ENCODE results near the gene PIANP.

Gene PIANP

GRCh38 chr12:6694701-6695100, 5.9 kb downstream of the PIANP start:
- Histone ChIP-seq H3K27ac (replicated peaks) (no peak overlapping the region), H3K27me3 (ENCODE audit: insufficient read depth, poor library complexity, severe bottlenecking) (peaks cover 6% of the 10 kb centered on the region), H3K4me3 (replicated peaks; ENCODE audit: insufficient read depth, low read length) (no peak overlapping the region)
- TF ChIP-seq CTCF (IDR thresholded peaks at IDR 0.05; ENCODE audit: insufficient read depth, low read length), result no peak
- TF ChIP-seq SPI1 (IDR thresholded peaks at IDR 0.05; ENCODE audit: borderline replicate concordance, low read depth), result no peak
- TF ChIP-seq, protein P1, sequence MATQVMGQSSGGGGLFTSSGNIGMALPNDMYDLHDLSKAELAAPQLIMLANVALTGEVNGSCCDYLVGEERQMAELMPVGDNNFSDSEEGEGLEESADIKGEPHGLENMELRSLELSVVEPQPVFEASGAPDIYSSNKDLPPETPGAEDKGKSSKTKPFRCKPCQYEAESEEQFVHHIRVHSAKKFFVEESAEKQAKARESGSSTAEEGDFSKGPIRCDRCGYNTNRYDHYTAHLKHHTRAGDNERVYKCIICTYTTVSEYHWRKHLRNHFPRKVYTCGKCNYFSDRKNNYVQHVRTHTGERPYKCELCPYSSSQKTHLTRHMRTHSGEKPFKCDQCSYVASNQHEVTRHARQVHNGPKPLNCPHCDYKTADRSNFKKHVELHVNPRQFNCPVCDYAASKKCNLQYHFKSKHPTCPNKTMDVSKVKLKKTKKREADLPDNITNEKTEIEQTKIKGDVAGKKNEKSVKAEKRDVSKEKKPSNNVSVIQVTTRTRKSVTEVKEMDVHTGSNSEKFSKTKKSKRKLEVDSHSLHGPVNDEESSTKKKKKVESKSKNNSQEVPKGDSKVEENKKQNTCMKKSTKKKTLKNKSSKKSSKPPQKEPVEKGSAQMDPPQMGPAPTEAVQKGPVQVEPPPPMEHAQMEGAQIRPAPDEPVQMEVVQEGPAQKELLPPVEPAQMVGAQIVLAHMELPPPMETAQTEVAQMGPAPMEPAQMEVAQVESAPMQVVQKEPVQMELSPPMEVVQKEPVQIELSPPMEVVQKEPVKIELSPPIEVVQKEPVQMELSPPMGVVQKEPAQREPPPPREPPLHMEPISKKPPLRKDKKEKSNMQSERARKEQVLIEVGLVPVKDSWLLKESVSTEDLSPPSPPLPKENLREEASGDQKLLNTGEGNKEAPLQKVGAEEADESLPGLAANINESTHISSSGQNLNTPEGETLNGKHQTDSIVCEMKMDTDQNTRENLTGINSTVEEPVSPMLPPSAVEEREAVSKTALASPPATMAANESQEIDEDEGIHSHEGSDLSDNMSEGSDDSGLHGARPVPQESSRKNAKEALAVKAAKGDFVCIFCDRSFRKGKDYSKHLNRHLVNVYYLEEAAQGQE (IDR thresholded peaks at IDR 0.05; ENCODE audit: insufficient replicate concordance, low read depth), result no peak
- TF ChIP-seq GABPA (IDR thresholded peaks at IDR 0.05; ENCODE audit: low read depth), result no peak
- no peak for TF ChIP-seq POLR2AphosphoS5 (IDR thresholded peaks at IDR 0.05; ENCODE audit: low read depth)
- DNase-seq (ENCODE audit: low read depth in 1 of 2, low spot score in 1 of 2), result no peak

GRCh38 chr12:6693832-6694355, 6.7 kb downstream of the PIANP start:
- no peaks in the 10 kb centered on the region for H3K27me3 ChIP-seq (ENCODE audit: insufficient read depth, poor library complexity, severe bottlenecking)
- no peak for TF ChIP-seq GABPA (IDR thresholded peaks at IDR 0.05; ENCODE audit: low read depth)
- TF ChIP-seq SPI1 (IDR thresholded peaks at IDR 0.05; ENCODE audit: borderline replicate concordance, low read depth), result no peak
- TF ChIP-seq POLR2AphosphoS5 (IDR thresholded peaks at IDR 0.05; ENCODE audit: low read depth), result no peak
- TF ChIP-seq, protein P1 (IDR thresholded peaks at IDR 0.05; ENCODE audit: insufficient replicate concordance, low read depth), result no peak
- TF ChIP-seq CTCF (IDR thresholded peaks at IDR 0.05; ENCODE audit: insufficient read depth, low read length), result no peak
- DNase-seq (ENCODE audit: low read depth in 1 of 2, low spot score in 1 of 2), result no peak
- H3K4me3 ChIP-seq (replicated peaks; ENCODE audit: insufficient read depth, low read length), result no peak overlapping the region
- H3K27ac ChIP-seq (replicated peaks), result no peak overlapping the region

- no peaks in the 10 kb centered on the region for H3K27me3 ChIP-seq (ENCODE audit: insufficient read depth, poor library complexity, severe bottlenecking)
- TF ChIP-seq CTCF (IDR thresholded peaks at IDR 0.05; ENCODE audit: insufficient read depth, low read length), result no peak
- TF ChIP-seq GABPA (IDR thresholded peaks at IDR 0.05; ENCODE audit: low read depth), result no peak
- TF ChIP-seq SPI1 (IDR thresholded peaks at IDR 0.05; ENCODE audit: borderline replicate concordance, low read depth), result no peak
- no peak for DNase-seq (ENCODE audit: low read depth in 1 of 2, low spot score in 1 of 2)
- no peak overlapping the region for H3K27ac ChIP-seq (replicated peaks)
- no peak overlapping the region for H3K4me3 ChIP-seq (replicated peaks; ENCODE audit: insufficient read depth, low read length)
Observed at GRCh38 chr12:6692888-6693287, 7.7 kb downstream of the PIANP start.

- H3K4me3 ChIP-seq (replicated peaks; ENCODE audit: insufficient read depth, low read length), result no peak overlapping the region
- peak in 1 of 2 experiments; percentile 30 for DNase-seq (ENCODE audit: low read depth in 1 of 2, low spot score in 1 of 2)
- no peaks in the 10 kb centered on the region for H3K27me3 ChIP-seq (ENCODE audit: insufficient read depth, poor library complexity, severe bottlenecking)
- TF ChIP-seq GABPA (IDR thresholded peaks at IDR 0.05; ENCODE audit: low read depth), result no peak
- TF ChIP-seq, protein P1 (IDR thresholded peaks at IDR 0.05; ENCODE audit: insufficient replicate concordance, low read depth), result no peak
- no peak for TF ChIP-seq CTCF (IDR thresholded peaks at IDR 0.05; ENCODE audit: insufficient read depth, low read length)
- no peak for TF ChIP-seq POLR2AphosphoS5 (IDR thresholded peaks at IDR 0.05; ENCODE audit: low read depth)
- TF ChIP-seq SPI1 (IDR thresholded peaks at IDR 0.05; ENCODE audit: borderline replicate concordance, low read depth), result no peak
- no peak overlapping the region for H3K27ac ChIP-seq (replicated peaks)
Observed at GRCh38 chr12:6691473-6691872, 9.1 kb downstream of the PIANP start.
